ENCODE data around the gene COL4A2.

The COL4A2 gene

GRCh38 chr13:110422913-110423688 lies 116.0 kb downstream of the COL4A2 start:
- Histone ChIP-seq H3K4me3 (ENCODE audit: low read depth in 1 of 2, low read length in 2 of 2) (no peak overlapping the region), H3K27ac (ENCODE audit: low read depth, low read length) (no peak overlapping the region), H3K4me1 (ENCODE audit: control insufficient read depth in 1 of 2, insufficient read depth in 2 of 2, low read length in 2 of 2) (no peaks in the 10 kb centered on the region), H3K9me3 (ENCODE audit: control insufficient read depth in 1 of 2, low read length in 2 of 2) (no peaks in the 10 kb centered on the region), H3K9ac (ENCODE audit: low read depth in 1 of 2, low read length in 2 of 2) (no peak overlapping the region), H3K27me3 (ENCODE audit: control insufficient read depth in 1 of 2, insufficient read depth in 2 of 2, low read length in 2 of 2) (peaks cover 4 to 5% of the 10 kb centered on the region in 2 donors), H3K36me3 (ENCODE audit: control insufficient read depth in 1 of 2, insufficient read depth in 2 of 2, low read length in 2 of 2) (no peaks in the 10 kb centered on the region)

- H3K36me3 ChIP-seq (ENCODE audit: control insufficient read depth in 1 of 2, insufficient read depth in 2 of 2, low read length in 2 of 2): no peaks in the 10 kb centered on the region
- H3K4me1 ChIP-seq (ENCODE audit: control insufficient read depth in 1 of 2, insufficient read depth in 2 of 2, low read length in 2 of 2): no peaks in the 10 kb centered on the region
- H3K27ac ChIP-seq (ENCODE audit: low read depth, low read length): no peak overlapping the region
- no peak overlapping the region for H3K9ac ChIP-seq (ENCODE audit: low read depth in 1 of 2, low read length in 2 of 2)
- no peaks in the 10 kb centered on the region for H3K9me3 ChIP-seq (ENCODE audit: control insufficient read depth in 1 of 2, low read length in 2 of 2)
- peaks cover 4 to 5% of the 10 kb centered on the region in 2 donors for H3K27me3 ChIP-seq (ENCODE audit: control insufficient read depth in 1 of 2, insufficient read depth in 2 of 2, low read length in 2 of 2)
- H3K4me3 ChIP-seq (ENCODE audit: low read depth in 1 of 2, low read length in 2 of 2): no peak overlapping the region
Observed at GRCh38 chr13:110423689-110424302, 116.7 kb downstream of the COL4A2 start.

GRCh38 chr13:110424569-110425443 lies 117.7 kb downstream of the COL4A2 start:
- Histone ChIP-seq H3K27ac (ENCODE audit: low read depth, low read length) (no peak overlapping the region), H3K27me3 (ENCODE audit: control insufficient read depth in 1 of 2, insufficient read depth in 2 of 2, low read length in 2 of 2) (peaks cover 4 to 5% of the 10 kb centered on the region in 2 donors), H3K9ac (ENCODE audit: low read depth in 1 of 2, low read length in 2 of 2) (no peak overlapping the region), H3K4me3 (ENCODE audit: low read depth in 1 of 2, low read length in 2 of 2) (no peak overlapping the region), H3K36me3 (ENCODE audit: control insufficient read depth in 1 of 2, insufficient read depth in 2 of 2, low read length in 2 of 2) (no peaks in the 10 kb centered on the region), H3K9me3 (ENCODE audit: control insufficient read depth in 1 of 2, low read length in 2 of 2) (no peaks in the 10 kb centered on the region), H3K4me1 (ENCODE audit: control insufficient read depth in 1 of 2, insufficient read depth in 2 of 2, low read length in 2 of 2) (no peaks in the 10 kb centered on the region)

DNA sequence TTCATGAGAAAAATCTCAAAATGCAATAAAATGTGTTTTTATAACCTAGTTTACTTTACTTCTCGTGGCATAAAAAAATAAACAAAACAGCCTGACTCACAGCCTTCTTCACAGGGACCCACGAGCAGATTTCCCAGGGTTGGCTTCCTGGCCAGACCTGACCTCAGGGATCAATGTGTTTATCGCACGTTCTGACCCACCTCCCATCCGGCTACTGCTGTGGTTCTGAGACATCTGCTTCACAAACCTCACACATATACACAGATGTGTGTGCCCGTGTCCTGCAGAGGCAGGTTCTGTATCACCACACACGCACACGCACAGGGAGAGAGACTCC lies 118.3 kb downstream of the COL4A2 start:
- Histone ChIP-seq H3K9me3 (ENCODE audit: control insufficient read depth in 1 of 2, low read length in 2 of 2) (no peaks in the 10 kb centered on the region), H3K27me3 (ENCODE audit: control insufficient read depth in 1 of 2, insufficient read depth in 2 of 2, low read length in 2 of 2) (peaks cover 4 to 5% of the 10 kb centered on the region in 2 donors), H3K9ac (ENCODE audit: low read depth in 1 of 2, low read length in 2 of 2) (no peak overlapping the region), H3K4me3 (ENCODE audit: low read depth in 1 of 2, low read length in 2 of 2) (no peak overlapping the region), H3K27ac (ENCODE audit: low read depth, low read length) (no peak overlapping the region), H3K36me3 (ENCODE audit: control insufficient read depth in 1 of 2, insufficient read depth in 2 of 2, low read length in 2 of 2) (no peaks in the 10 kb centered on the region), H3K4me1 (ENCODE audit: control insufficient read depth in 1 of 2, insufficient read depth in 2 of 2, low read length in 2 of 2) (no peaks in the 10 kb centered on the region)

- Histone ChIP-seq H3K4me3 (ENCODE audit: low read depth in 1 of 2, low read length in 2 of 2) (no peak overlapping the region), H3K27me3 (ENCODE audit: control insufficient read depth in 1 of 2, insufficient read depth in 2 of 2, low read length in 2 of 2) (peaks cover 4 to 5% of the 10 kb centered on the region in 2 donors), H3K9ac (ENCODE audit: low read depth in 1 of 2, low read length in 2 of 2) (no peak overlapping the region), H3K4me1 (ENCODE audit: control insufficient read depth in 1 of 2, insufficient read depth in 2 of 2, low read length in 2 of 2) (no peaks in the 10 kb centered on the region), H3K9me3 (ENCODE audit: control insufficient read depth in 1 of 2, low read length in 2 of 2) (no peaks in the 10 kb centered on the region), H3K27ac (ENCODE audit: low read depth, low read length) (no peak overlapping the region), H3K36me3 (ENCODE audit: control insufficient read depth in 1 of 2, insufficient read depth in 2 of 2, low read length in 2 of 2) (peaks cover 0 to 5% of the 10 kb centered on the region in 2 donors)
Observed at GRCh38 chr13:110426735-110427134, 119.7 kb downstream of the COL4A2 start.

DNA sequence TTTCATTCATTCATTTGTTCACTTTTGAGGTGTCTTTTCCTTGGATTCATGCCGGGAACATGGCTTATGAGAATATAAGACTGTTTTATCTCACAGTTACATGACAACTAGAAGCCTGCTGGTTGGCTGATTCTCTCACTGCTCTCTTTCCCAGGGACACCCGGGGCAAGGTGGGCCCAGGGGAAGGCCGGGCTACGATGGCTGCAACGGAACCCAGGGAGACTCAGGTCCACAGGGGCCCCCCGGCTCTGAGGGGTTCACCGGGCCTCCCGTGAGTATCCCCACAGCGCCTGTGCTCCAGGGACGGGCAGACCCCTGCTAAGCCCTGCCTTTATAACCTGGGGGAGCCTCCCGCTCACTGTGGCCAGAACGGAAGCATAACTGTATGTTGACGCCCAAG lies 121.2 kb downstream of the COL4A2 start:
- peaks cover 3 to 4% of the 10 kb centered on the region in 2 donors for H3K27me3 ChIP-seq (ENCODE audit: control insufficient read depth in 1 of 2, insufficient read depth in 2 of 2, low read length in 2 of 2)
- no peak overlapping the region for H3K4me3 ChIP-seq (ENCODE audit: low read depth in 1 of 2, low read length in 2 of 2)
- H3K9me3 ChIP-seq (ENCODE audit: control insufficient read depth in 1 of 2, low read length in 2 of 2): no peaks in the 10 kb centered on the region
- no peak overlapping the region for H3K9ac ChIP-seq (ENCODE audit: low read depth in 1 of 2, low read length in 2 of 2)
- H3K27ac ChIP-seq (ENCODE audit: low read depth, low read length): no peak overlapping the region
- H3K4me1 ChIP-seq (ENCODE audit: control insufficient read depth in 1 of 2, insufficient read depth in 2 of 2, low read length in 2 of 2): no peaks in the 10 kb centered on the region
- peaks cover 0 to 5% of the 10 kb centered on the region in 2 donors for H3K36me3 ChIP-seq (ENCODE audit: control insufficient read depth in 1 of 2, insufficient read depth in 2 of 2, low read length in 2 of 2)

DNA sequence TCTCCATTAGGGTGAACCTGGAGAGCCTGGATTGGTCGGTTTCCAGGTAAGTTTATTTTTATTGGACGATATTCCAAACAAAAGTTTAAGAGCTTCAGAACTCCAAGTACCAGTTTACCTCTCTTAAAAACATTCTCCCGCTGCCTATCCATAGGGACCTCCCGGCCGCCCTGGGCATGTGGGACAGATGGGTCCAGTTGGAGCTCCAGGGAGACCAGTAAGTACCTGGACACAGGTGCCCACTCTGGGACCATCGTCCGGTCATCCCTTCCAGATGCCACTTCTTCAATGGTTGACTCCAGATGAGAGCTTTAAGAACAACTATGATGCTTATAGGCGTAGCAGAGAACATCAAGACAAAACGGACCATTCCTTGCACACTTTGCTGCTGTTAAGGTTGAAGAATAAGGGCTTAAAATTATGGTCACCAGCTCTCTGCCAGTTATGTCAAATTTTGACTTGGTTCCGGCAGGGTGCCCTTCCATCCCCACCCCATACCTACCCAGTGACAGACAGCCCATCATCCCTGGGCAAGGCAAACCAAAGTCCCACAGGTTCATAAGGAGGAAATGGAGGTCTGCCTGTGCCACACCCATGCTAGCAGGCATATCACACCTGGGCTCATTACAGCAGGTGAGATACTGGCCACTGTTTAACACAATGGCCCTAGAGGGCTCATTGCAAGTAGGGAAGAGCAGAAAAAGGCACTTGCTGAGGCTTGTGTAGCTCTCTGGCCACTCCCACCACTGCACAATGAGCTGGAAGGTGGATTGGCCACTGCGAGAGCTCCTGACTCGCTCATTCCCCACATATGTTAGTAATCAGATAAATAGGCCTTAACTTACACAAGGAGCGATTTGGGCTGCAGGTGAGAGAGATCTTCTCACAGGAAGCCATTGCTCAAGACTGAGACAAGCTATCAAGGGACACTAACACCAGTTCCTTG lies 123.6 kb downstream of the COL4A2 start:
- Histone ChIP-seq H3K36me3 (ENCODE audit: control insufficient read depth in 1 of 2, insufficient read depth in 2 of 2, low read length in 2 of 2) (peaks cover 0 to 5% of the 10 kb centered on the region in 2 donors), H3K4me1 (ENCODE audit: control insufficient read depth in 1 of 2, insufficient read depth in 2 of 2, low read length in 2 of 2) (no peaks in the 10 kb centered on the region), H3K27ac (ENCODE audit: low read depth, low read length) (no peak overlapping the region), H3K9me3 (ENCODE audit: control insufficient read depth in 1 of 2, low read length in 2 of 2) (no peaks in the 10 kb centered on the region), H3K27me3 (ENCODE audit: control insufficient read depth in 1 of 2, insufficient read depth in 2 of 2, low read length in 2 of 2) (peaks cover 0 to 4% of the 10 kb centered on the region in 2 donors), H3K9ac (ENCODE audit: low read depth in 1 of 2, low read length in 2 of 2) (no peak overlapping the region), H3K4me3 (ENCODE audit: low read depth in 1 of 2, low read length in 2 of 2) (no peak overlapping the region)

- H3K9ac ChIP-seq (ENCODE audit: low read depth in 1 of 2, low read length in 2 of 2): no peak overlapping the region
- H3K36me3 ChIP-seq (ENCODE audit: control insufficient read depth in 1 of 2, insufficient read depth in 2 of 2, low read length in 2 of 2): peaks cover 0 to 5% of the 10 kb centered on the region in 2 donors
- peaks cover 0 to under 1% of the 10 kb centered on the region in 2 donors for H3K27me3 ChIP-seq (ENCODE audit: control insufficient read depth in 1 of 2, insufficient read depth in 2 of 2, low read length in 2 of 2)
- no peaks in the 10 kb centered on the region for H3K9me3 ChIP-seq (ENCODE audit: control insufficient read depth in 1 of 2, low read length in 2 of 2)
- H3K4me1 ChIP-seq (ENCODE audit: control insufficient read depth in 1 of 2, insufficient read depth in 2 of 2, low read length in 2 of 2): no peaks in the 10 kb centered on the region
- no peak overlapping the region for H3K27ac ChIP-seq (ENCODE audit: low read depth, low read length)
- no peak overlapping the region for H3K4me3 ChIP-seq (ENCODE audit: low read depth in 1 of 2, low read length in 2 of 2)
Observed at GRCh38 chr13:110431425-110432294, 124.6 kb downstream of the COL4A2 start.

- H3K36me3 ChIP-seq (ENCODE audit: control insufficient read depth in 1 of 2, insufficient read depth in 2 of 2, low read length in 2 of 2): peaks cover 0 to 5% of the 10 kb centered on the region in 2 donors
- H3K9me3 ChIP-seq (ENCODE audit: control insufficient read depth in 1 of 2, low read length in 2 of 2): no peaks in the 10 kb centered on the region
- no peak overlapping the region for H3K4me3 ChIP-seq (ENCODE audit: low read depth in 1 of 2, low read length in 2 of 2)
- H3K4me1 ChIP-seq (ENCODE audit: control insufficient read depth in 1 of 2, insufficient read depth in 2 of 2, low read length in 2 of 2): no peaks in the 10 kb centered on the region
- H3K9ac ChIP-seq (ENCODE audit: low read depth in 1 of 2, low read length in 2 of 2): no peak overlapping the region
- H3K27me3 ChIP-seq (ENCODE audit: control insufficient read depth in 1 of 2, insufficient read depth in 2 of 2, low read length in 2 of 2): no peaks in the 10 kb centered on the region
- no peak overlapping the region for H3K27ac ChIP-seq (ENCODE audit: low read depth, low read length)
Observed at GRCh38 chr13:110432522-110432921, 125.4 kb downstream of the COL4A2 start.
